Lower leg skin (tissue), 4 donors: ENCODE results near the gene TMCC3. TPM values are rescaled to one million over a fixed set of nuclear protein-coding genes. Genes with fewer than 3 reads are reported as not detected.

Experiments
- DNase-seq, 2 donors: peaks; one replicate each; pipeline ENCODE4 v3.0.0-alpha.2; 2019; ENCODE audit warnings: low spot score in 2 of 2
- H3K4me3 ChIP-seq: fragments of 200-600 bp; sonication (generic); 2 replicates; pipeline ENCODE4 v1.5.1; 2017; ENCODE audit warnings: mild to moderate bottlenecking, low read depth; ENCODE audit not compliant: poor library complexity, severe bottlenecking
- POLR2A ChIP-seq, 2 donors: fragments of 450-650 bp; IDR thresholded peaks; one replicate each; pipeline ENCODE4 v1.6.1; 2016 to 2017; ENCODE audit warnings: antibody characterized with exemption in 2 of 2, mild to moderate bottlenecking in 1 of 2, moderate library complexity in 1 of 2
- WGBS, 2 donors: methylation state at CpG; one replicate each; pipeline ENCODE4 v1.1.5; 2018; 5-methylcytosine and 5-hydroxymethylcytosine counted together
- intact Hi-C: fragments of 100-400 bp; cut with DNase I; formaldehyde crosslinking; loops from one replicate; pipeline ENCODE4 v1.15.0; 2023; ENCODE audit warnings: low total_unique reads
- total RNA-seq, 4 donors: library from RNA; depleted of rRNA; stranded (reverse); fragments of >200 nt; gene quantifications; one replicate each; pipeline ENCODE4 v1.1.0, GENCODE V29; 2016
- TF ChIP-seq, protein P1 (sequence below), 3 donors: fragments of 450-650 bp; IDR thresholded peaks; one replicate each; pipeline ENCODE4 v1.5.1; 2016; ENCODE audit warnings: antibody characterized with exemption in 3 of 3, mild to moderate bottlenecking in 3 of 3, moderate library complexity in 2 of 3

The TMCC3 gene
- total RNA-seq, 4 donors from 2014 or later = 13.8 to 18.2 (median 17.5) TPM

- TF ChIP-seq, protein P1, sequence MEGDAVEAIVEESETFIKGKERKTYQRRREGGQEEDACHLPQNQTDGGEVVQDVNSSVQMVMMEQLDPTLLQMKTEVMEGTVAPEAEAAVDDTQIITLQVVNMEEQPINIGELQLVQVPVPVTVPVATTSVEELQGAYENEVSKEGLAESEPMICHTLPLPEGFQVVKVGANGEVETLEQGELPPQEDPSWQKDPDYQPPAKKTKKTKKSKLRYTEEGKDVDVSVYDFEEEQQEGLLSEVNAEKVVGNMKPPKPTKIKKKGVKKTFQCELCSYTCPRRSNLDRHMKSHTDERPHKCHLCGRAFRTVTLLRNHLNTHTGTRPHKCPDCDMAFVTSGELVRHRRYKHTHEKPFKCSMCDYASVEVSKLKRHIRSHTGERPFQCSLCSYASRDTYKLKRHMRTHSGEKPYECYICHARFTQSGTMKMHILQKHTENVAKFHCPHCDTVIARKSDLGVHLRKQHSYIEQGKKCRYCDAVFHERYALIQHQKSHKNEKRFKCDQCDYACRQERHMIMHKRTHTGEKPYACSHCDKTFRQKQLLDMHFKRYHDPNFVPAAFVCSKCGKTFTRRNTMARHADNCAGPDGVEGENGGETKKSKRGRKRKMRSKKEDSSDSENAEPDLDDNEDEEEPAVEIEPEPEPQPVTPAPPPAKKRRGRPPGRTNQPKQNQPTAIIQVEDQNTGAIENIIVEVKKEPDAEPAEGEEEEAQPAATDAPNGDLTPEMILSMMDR (IDR thresholded peaks at IDR 0.05) = no peak
- TF ChIP-seq POLR2A (IDR thresholded peaks at IDR 0.05) = no peak
- intact Hi-C loops = no loop called here
- 78 to 83% methylated on average over 4 of the region's 4 CpGs for WGBS, 2 donors
- H3K4me3 ChIP-seq = no peak overlapping the region
- DNase-seq = no peak
Observed at GRCh38 chr12:94588346-94588745, 62.0 kb downstream of the TMCC3 start.

GRCh38 chr12:94587266-94588241, 62.8 kb downstream of the TMCC3 start:
- intact Hi-C loops = no loop called here
- TF ChIP-seq POLR2A (IDR thresholded peaks at IDR 0.05) = no peak
- TF ChIP-seq, protein P1 (IDR thresholded peaks at IDR 0.05) = no peak
- no peak overlapping the region for H3K4me3 ChIP-seq
- no peak for DNase-seq
- 76 to 83% methylated on average over 14 of the region's 14 CpGs for WGBS, 2 donors

- intact Hi-C loops = no loop called here
- TF ChIP-seq, protein P1 (IDR thresholded peaks at IDR 0.05) = no peak
- no peak for TF ChIP-seq POLR2A (IDR thresholded peaks at IDR 0.05)
- no peak overlapping the region for H3K4me3 ChIP-seq
- no peak for DNase-seq
- WGBS, 2 donors = 65 to 66% methylated on average over 8 of the region's 8 CpGs
Observed at GRCh38 chr12:94586589-94587259, 63.6 kb downstream of the TMCC3 start.

- H3K4me3 ChIP-seq = no peak overlapping the region
- intact Hi-C loops = no loop called here
- TF ChIP-seq POLR2A (IDR thresholded peaks at IDR 0.05) = no peak
- TF ChIP-seq, protein P1 (IDR thresholded peaks at IDR 0.05) = no peak
- 91% methylated on average over 3 of the region's 3 CpGs for WGBS, 2 donors
- no peak for DNase-seq
Observed at GRCh38 chr12:94585626-94586025, 64.7 kb downstream of the TMCC3 start.

- H3K4me3 ChIP-seq = no peak overlapping the region
- no peak for DNase-seq
- 70 to 74% methylated on average over 5 of the region's 5 CpGs for WGBS, 2 donors
- TF ChIP-seq, protein P1 (IDR thresholded peaks at IDR 0.05) = no peak
- TF ChIP-seq POLR2A (IDR thresholded peaks at IDR 0.05) = no peak
- intact Hi-C loops = no loop called here
Observed at GRCh38 chr12:94584377-94584776, 66.0 kb downstream of the TMCC3 start.
